ENCODE data around the gene DIAPH2. TPM values are rescaled to one million over a fixed set of nuclear protein-coding genes. Genes with fewer than 3 reads are reported as not detected.

DIAPH2 gene
- total and polyA plus RNA-seq, 2 donors from 2014 or later, result 2.1 to 15.0 TPM

DNA sequence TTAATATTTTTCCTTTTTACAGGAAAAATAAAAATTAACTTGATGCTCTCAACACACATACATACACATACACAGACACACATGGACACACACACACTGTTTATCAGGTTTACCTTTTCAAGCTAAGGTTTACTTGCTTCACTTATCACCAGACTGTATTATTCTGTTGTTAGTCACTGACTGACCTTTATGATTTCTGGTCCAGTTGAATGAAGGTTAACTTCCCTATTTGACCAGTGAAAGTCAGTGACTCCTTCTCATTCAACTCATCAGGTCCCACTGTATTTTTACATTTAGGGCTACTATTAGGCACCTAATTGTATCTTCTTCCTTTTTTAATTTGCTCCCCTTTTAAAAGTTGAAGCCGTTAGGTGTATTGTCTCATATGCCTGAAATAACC, 16.0 kb downstream of the DIAPH2 start:
- H3K9me3 ChIP-seq (ENCODE audit: control insufficient read depth in 2 of 3, insufficient read depth in 1 of 3, low read length in 3 of 3), result no peaks in the 10 kb centered on the region
- no peak overlapping the region for H3K27ac ChIP-seq (ENCODE audit: low read depth in 2 of 2, low read length in 2 of 2)
- H3K4me3 ChIP-seq (ENCODE audit: low read length in 3 of 3), result no peak overlapping the region
- no peak overlapping the region for H3K9ac ChIP-seq (ENCODE audit: low read length in 3 of 3)
- intact Hi-C loops (cut with DNase I), result no loop called here
- no peak for TF ChIP-seq CTCF (IDR thresholded peaks at IDR 0.05; ENCODE audit: borderline replicate concordance, extremely low read depth, insufficient read depth)
- FAIRE-seq, result no peak
- DNase-seq, result no peak
- H3K36me3 ChIP-seq (ENCODE audit: control insufficient read depth in 2 of 3, insufficient read depth in 3 of 3, low read length in 3 of 3), result no peaks in the 10 kb centered on the region
- H3K27me3 ChIP-seq (ENCODE audit: control insufficient read depth, insufficient read depth, low read length), result no peaks in the 10 kb centered on the region
- no peaks in the 10 kb centered on the region for H3K4me1 ChIP-seq (ENCODE audit: control insufficient read depth in 2 of 3, insufficient read depth in 2 of 3, low read depth in 1 of 3, low read length in 3 of 3)

DNA sequence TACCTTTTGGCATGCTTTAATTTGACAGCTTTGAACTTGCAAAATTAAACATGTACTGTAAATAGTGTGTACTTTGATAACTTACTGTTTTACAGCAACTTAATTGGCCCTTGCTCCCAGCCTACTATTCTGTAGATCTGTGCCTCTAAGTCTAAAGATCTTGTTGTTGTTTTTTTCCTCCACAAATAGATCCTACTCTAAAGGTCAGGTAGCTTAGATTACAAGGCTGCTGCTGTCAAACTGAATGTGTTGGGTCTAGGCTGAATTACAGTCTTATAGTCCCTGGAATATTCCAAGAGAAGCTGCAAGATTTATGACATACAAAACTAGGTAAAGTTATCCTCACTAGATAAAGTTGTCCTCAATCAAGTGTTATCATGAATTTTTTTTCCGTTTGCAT, 18.7 kb downstream of the DIAPH2 start:
- H3K9me3 ChIP-seq (ENCODE audit: control insufficient read depth in 2 of 3, insufficient read depth in 1 of 3, low read length in 3 of 3), result no peaks in the 10 kb centered on the region

DNA sequence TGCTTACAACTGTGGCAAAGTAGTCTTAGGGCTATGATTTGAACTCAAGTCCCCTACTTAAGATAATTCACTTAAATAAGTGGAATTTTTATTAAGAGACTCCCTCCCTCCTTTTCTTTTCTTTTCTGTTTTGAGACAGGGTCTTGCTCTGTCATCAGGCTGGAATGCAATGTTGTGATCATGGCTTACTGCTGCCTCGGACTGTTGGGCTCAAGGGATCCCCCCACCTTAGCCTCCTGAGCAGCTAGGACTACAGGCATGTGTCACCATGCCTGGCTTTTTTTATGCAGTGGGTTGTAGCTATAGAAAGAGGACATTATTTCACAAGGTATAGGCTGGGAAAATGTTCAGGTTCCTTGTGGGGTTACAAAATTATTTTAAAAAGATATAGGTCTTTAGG, 19.2 kb downstream of the DIAPH2 start:
- no peak for FAIRE-seq
- no peak overlapping the region for H3K9ac ChIP-seq (ENCODE audit: low read length in 3 of 3)

More for the DNA sequence above, 18.7 kb downstream of the DIAPH2 start:
- Histone ChIP-seq H3K9ac (ENCODE audit: low read length in 3 of 3) (no peak overlapping the region), H3K27ac (ENCODE audit: low read depth in 2 of 2, low read length in 2 of 2) (no peak overlapping the region), H3K27me3 (ENCODE audit: control insufficient read depth, insufficient read depth, low read length) (no peaks in the 10 kb centered on the region), H3K36me3 (ENCODE audit: control insufficient read depth in 2 of 3, insufficient read depth in 3 of 3, low read length in 3 of 3) (no peaks in the 10 kb centered on the region), H3K4me3 (ENCODE audit: low read length in 3 of 3) (no peak overlapping the region), H3K4me1 (ENCODE audit: control insufficient read depth in 2 of 3, insufficient read depth in 2 of 3, low read depth in 1 of 3, low read length in 3 of 3) (no peaks in the 10 kb centered on the region)
- FAIRE-seq (no peak), DNase-seq (no peak)
- intact Hi-C loops (cut with DNase I), result no loop called here
- TF ChIP-seq CTCF (IDR thresholded peaks at IDR 0.05; ENCODE audit: borderline replicate concordance, extremely low read depth, insufficient read depth), result no peak

More for the DNA sequence above, 19.2 kb downstream of the DIAPH2 start:
- no peak for TF ChIP-seq CTCF (IDR thresholded peaks at IDR 0.05; ENCODE audit: borderline replicate concordance, extremely low read depth, insufficient read depth)
- H3K27me3 ChIP-seq (ENCODE audit: control insufficient read depth, insufficient read depth, low read length), result no peaks in the 10 kb centered on the region
- DNase-seq, result no peak
- intact Hi-C loops (cut with DNase I), result no loop called here
- no peaks in the 10 kb centered on the region for H3K36me3 ChIP-seq (ENCODE audit: control insufficient read depth in 2 of 3, insufficient read depth in 3 of 3, low read length in 3 of 3)
- no peaks in the 10 kb centered on the region for H3K4me1 ChIP-seq (ENCODE audit: control insufficient read depth in 2 of 3, insufficient read depth in 2 of 3, low read depth in 1 of 3, low read length in 3 of 3)
- no peak overlapping the region for H3K27ac ChIP-seq (ENCODE audit: low read depth in 2 of 2, low read length in 2 of 2)
- no peak overlapping the region for H3K4me3 ChIP-seq (ENCODE audit: low read length in 3 of 3)
- H3K9me3 ChIP-seq (ENCODE audit: control insufficient read depth in 2 of 3, insufficient read depth in 1 of 3, low read length in 3 of 3), result no peaks in the 10 kb centered on the region
